SJSA1 (cell line): ENCODE data around the gene SPAG4. TPM values are rescaled to one million over a fixed set of nuclear protein-coding genes. Genes with fewer than 3 reads are reported as not detected.

Experiments
- DNase-seq, 2 experiments: peaks; one replicate each; pipeline ENCODE4 v3.0.0-alpha.2; 2015 to 2020; ENCODE audit warnings: low spot score in 2 of 2, low read depth in 1 of 2
- H3K27ac ChIP-seq: fragments of 250-450 bp; sonication (Bioruptor Pico); 2 replicates; pipeline ENCODE4 v1.5.1; 2020; ENCODE audit warnings: mild to moderate bottlenecking, moderate library complexity
- H3K27me3 ChIP-seq: fragments of 250-450 bp; sonication (Bioruptor Pico); replicated peaks from 2 replicates; pipeline ENCODE4 v1.5.1; 2020; ENCODE audit warnings: mild to moderate bottlenecking, moderate library complexity
- H3K36me3 ChIP-seq: fragments of 250-450 bp; sonication (Bioruptor Pico); 2 replicates; pipeline ENCODE4 v1.5.1; 2020; ENCODE audit warnings: mild to moderate bottlenecking
- H3K4me1 ChIP-seq: fragments of 250-450 bp; sonication (Bioruptor Pico); replicated peaks from 2 replicates; pipeline ENCODE4 v1.6.1; 2021; ENCODE audit warnings: mild to moderate bottlenecking
- H3K4me3 ChIP-seq: fragments of 250-450 bp; sonication (Bioruptor Pico); 2 replicates; pipeline ENCODE4 v1.5.1; 2020; ENCODE audit warnings: mild to moderate bottlenecking
- H3K9me3 ChIP-seq: fragments of 250-450 bp; sonication (Bioruptor Pico); replicated peaks from 2 replicates; pipeline ENCODE4 v1.5.1; 2020; ENCODE audit warnings: mild to moderate bottlenecking
- total RNA-seq: library from RNA; depleted of rRNA; stranded (reverse); fragments of >200 nt; shearing (Covaris generic); gene quantifications from 2 replicates; pipeline ENCODE4 v1.2.3, GENCODE V29; 2014

SPAG4 gene
- total RNA-seq, 1 experiment from 2014 or later: 0.87 TPM

DNA sequence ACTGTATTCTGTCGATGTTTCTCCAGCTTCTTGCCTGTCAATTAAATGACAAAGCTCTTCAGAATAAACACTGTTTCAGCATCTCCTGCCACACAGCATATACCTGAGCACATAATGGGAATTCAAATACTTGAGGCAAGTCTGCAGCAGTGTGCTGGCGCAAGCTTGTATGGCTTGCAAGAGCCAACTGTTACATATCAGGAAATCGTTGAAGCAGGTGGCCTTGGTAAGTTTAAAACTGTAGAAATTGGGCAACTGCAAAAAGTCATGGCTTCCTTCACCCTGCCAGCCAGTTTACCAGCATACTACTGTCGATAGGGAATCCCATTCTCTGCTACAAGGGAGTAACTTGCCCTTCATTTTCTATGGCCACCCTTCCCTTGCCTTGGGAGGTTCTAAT, 26.1 kb downstream of the SPAG4 start:
- H3K27ac ChIP-seq: no peak overlapping the region
- no peaks in the 10 kb centered on the region for H3K4me1 ChIP-seq
- no peak overlapping the region for H3K4me3 ChIP-seq
- peaks cover 19% of the 10 kb centered on the region for H3K36me3 ChIP-seq
- DNase-seq: no peak
- H3K9me3 ChIP-seq: no peaks in the 10 kb centered on the region
- H3K27me3 ChIP-seq: no peaks in the 10 kb centered on the region

DNA sequence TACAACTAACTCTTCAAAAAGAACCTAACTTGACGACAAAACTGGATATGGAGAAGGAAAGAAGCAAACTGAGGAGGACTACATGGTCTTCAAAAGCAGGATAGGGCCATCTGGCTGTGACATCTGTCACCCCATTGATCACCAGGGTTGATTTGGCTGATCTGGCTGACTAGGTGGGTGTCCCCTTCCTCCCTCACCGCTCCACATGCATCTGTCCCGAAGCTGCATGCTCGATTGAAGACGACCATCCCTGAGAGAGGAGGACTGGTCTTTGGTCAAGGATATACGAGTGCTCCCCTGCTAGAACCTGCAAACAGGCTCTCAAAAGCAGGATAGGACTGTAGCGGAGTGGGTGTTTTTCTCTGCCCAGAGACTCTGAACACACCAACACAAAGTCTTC, 27.4 kb downstream of the SPAG4 start:
- H3K4me1 ChIP-seq: no peaks in the 10 kb centered on the region
- no peak overlapping the region for H3K27ac ChIP-seq
- no peak overlapping the region for H3K4me3 ChIP-seq
- H3K36me3 ChIP-seq: peaks cover 23% of the 10 kb centered on the region
- no peaks in the 10 kb centered on the region for H3K27me3 ChIP-seq
- no peaks in the 10 kb centered on the region for H3K9me3 ChIP-seq
- DNase-seq: no peak

DNA sequence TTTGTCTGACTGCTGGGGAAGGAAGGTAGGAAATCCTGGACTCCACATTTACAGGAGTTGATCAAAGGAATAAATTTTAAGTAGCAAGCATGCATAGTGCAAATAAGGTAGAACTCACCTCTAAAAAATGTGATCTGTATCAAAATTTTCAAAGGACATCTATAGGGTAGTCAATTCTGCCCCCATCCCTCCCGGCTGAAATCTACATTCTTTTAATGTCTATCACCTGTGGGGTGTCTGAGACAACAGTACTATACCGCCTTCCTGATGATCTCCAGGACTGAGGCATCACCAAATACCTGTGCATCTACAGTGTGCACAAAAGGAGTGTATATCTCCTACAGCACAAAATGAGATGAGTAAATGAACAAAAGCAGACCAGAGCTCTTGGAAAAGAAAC, 29.2 kb downstream of the SPAG4 start:
- Histone ChIP-seq H3K4me3 (no peak overlapping the region), H3K36me3 (peaks cover 31% of the 10 kb centered on the region), H3K9me3 (no peaks in the 10 kb centered on the region), H3K27ac (no peak overlapping the region), H3K27me3 (no peaks in the 10 kb centered on the region), H3K4me1 (no peaks in the 10 kb centered on the region)
- DNase-seq: no peak

DNA sequence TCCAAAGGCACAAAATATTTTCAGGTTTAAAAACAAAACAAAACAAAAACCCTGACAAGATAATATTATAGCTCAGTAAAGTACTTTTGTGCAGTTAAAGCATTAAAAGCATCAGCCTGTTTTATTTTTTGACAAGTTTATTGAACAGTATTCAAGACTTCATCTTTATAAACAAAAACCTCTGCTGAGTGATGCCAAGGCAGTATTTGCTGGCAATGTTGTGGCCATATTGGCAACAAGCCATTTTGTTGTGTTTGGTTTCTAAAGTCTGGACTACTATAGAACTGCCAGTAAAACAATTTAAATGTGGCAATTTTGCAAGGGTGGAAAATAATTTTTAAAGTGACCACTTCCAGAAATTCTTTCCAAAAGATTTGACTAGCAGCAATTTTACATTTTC, 33.2 kb downstream of the SPAG4 start:
- H3K9me3 ChIP-seq: no peaks in the 10 kb centered on the region
- peaks cover 61% of the 10 kb centered on the region for H3K36me3 ChIP-seq
- H3K27ac ChIP-seq: no peak overlapping the region
- H3K4me1 ChIP-seq: no peaks in the 10 kb centered on the region
- no peaks in the 10 kb centered on the region for H3K27me3 ChIP-seq
- H3K4me3 ChIP-seq: no peak overlapping the region
- DNase-seq: no peak

DNA sequence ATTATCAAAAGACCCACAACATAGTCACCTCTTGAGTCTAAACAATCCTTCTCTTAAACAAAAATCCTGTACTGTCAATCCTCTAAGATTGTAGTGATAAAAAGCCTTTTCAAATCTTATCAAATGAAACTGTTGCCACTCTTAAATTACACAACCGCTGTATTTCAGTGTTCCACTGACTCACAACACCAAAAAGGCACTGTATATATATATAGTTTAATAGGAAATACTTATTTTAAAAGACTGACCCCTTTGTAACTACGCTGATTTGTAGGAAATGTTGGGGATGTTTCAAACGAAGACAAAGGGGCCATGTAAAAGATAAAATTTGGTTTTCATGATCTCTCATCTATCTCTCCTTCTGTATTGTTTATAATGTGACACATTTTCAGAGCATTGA, 35.0 kb downstream of the SPAG4 start:
- no peak overlapping the region for H3K27ac ChIP-seq
- H3K9me3 ChIP-seq: no peaks in the 10 kb centered on the region
- peaks cover 70% of the 10 kb centered on the region for H3K36me3 ChIP-seq
- no peak for DNase-seq
- no peak overlapping the region for H3K4me3 ChIP-seq
- H3K4me1 ChIP-seq: no peaks in the 10 kb centered on the region
- no peaks in the 10 kb centered on the region for H3K27me3 ChIP-seq

DNA sequence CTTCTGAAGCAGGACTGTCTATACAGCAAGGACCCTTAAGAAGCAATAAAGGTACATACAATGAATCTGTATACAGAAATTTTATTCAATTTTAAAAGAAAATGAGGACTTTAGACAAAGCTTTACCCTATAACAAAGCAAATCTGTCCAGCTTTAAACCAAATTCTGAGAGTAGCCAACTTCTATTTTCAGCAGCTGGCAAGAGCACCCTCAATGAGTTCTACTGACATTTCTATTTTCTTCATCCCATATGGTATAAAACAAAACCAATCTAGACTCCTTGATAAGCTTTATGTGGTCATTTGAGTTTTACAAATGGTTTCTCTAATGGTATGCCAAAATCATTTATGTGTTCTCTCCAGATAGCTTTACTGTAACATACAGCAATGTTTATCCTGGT, 36.3 kb downstream of the SPAG4 start:
- Histone ChIP-seq H3K4me3 (no peak overlapping the region), H3K27me3 (no peaks in the 10 kb centered on the region), H3K36me3 (peaks cover 80% of the 10 kb centered on the region), H3K4me1 (no peaks in the 10 kb centered on the region), H3K9me3 (no peaks in the 10 kb centered on the region), H3K27ac (no peak overlapping the region)
- no peak for DNase-seq

DNA sequence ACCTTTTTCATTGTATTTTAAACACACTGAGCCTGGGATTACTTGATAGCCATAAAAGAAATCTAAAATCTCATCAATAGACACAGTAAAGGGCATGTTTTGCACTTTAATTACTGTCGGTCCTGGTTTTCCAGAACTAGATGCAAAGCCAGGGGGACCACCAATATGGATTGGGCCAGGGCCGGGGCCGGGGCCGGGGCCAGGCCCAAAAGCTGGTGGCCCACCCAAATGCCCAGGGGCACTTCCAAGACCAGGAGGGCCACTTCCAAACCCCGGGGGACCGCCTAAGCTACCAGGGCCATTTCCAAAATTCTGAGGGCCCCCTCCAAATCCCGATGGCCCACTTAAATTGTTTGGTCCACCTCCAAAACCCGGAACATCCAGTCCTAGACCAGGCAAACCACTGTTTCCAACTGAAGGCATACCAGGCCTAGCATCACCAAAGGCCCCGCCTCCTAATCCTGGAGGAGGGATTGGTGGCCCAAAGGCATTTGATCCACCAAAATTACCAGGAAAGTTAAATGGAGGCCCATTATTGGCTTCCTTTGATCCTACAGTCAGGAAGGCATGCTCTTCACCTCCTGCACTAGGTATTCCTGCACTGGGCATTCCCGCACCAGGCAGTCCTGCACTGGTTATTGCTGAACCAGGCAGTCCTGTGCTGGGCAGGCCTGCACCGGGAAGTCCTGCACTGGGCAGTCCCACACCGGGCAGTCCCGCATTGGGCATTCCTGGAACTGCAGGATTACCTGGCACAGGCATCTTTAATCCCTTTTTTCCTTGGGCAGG, 37.2 kb downstream of the SPAG4 start:
- Histone ChIP-seq H3K9me3 (no peaks in the 10 kb centered on the region), H3K36me3 (peaks cover 82% of the 10 kb centered on the region)

DNA sequence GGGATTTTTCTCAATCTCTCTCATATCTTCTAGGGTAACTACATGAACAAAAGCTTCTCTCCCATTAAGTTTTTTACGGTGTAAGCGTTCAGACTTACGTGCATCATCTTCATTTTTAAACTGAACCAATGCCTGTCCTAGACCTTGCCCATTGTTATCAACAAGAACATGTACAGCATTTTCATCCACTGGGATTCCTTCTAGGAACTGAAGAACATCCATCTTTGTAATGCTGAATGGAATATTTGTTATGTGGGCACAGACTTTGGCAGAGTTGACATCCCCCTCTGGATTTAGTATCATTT, 37.8 kb downstream of the SPAG4 start:
- H3K4me1 ChIP-seq: no peaks in the 10 kb centered on the region
- no peaks in the 10 kb centered on the region for H3K27me3 ChIP-seq
- no peaks in the 10 kb centered on the region for H3K9me3 ChIP-seq
- peaks cover 81% of the 10 kb centered on the region for H3K36me3 ChIP-seq
- DNase-seq: no peak
- no peak overlapping the region for H3K4me3 ChIP-seq
- no peak overlapping the region for H3K27ac ChIP-seq

More for the DNA sequence above, 37.2 kb downstream of the SPAG4 start:
- Histone ChIP-seq H3K4me1 (no peaks in the 10 kb centered on the region), H3K4me3 (no peak overlapping the region), H3K27ac (no peak overlapping the region), H3K27me3 (no peaks in the 10 kb centered on the region)
- DNase-seq: no peak

DNA sequence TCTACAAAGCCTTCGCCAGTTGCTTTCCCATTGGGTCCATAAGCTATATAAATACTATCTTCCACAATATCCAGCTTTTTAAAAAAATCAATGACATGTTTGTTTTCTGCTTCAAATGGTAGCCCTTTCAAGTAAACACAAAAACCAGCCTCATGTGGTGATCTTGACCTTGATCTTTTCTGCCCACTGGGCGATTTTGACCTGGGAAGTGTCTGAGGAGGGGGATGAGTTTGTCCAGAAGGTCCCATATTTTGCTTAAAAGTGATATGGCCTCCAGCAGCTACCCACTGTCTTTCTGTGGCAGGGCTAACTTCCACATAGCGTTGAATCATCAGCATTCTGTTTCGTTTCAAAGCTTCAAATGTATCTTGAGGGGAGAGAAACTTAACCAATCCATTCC, 38.3 kb downstream of the SPAG4 start:
- DNase-seq: no peak
- H3K4me1 ChIP-seq: no peaks in the 10 kb centered on the region
- H3K4me3 ChIP-seq: no peak overlapping the region

DNA sequence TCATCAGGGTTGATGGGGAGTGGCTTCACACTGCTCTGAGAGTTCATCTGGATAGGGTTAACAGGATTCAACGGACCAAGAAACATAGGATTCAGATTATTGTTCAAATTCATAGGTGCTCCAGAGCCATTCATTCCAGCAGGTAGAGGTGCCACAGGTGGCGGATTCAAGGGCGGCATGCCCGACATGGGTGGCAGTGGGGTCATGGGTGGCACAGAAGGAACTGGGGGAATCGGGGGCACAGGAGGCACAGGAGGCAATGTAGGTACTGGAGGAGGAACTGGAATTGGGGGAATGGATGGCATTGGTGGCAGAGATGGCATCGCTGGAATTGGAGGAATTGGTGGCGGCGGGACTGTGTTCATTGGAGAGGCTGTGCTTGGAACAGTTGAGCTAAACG, 38.8 kb downstream of the SPAG4 start:
- H3K36me3 ChIP-seq: peaks cover 79% of the 10 kb centered on the region
- no peak overlapping the region for H3K27ac ChIP-seq
- no peak for DNase-seq
- H3K9me3 ChIP-seq: no peaks in the 10 kb centered on the region
- H3K4me1 ChIP-seq: no peaks in the 10 kb centered on the region
- no peaks in the 10 kb centered on the region for H3K27me3 ChIP-seq
- no peak overlapping the region for H3K4me3 ChIP-seq

More for the DNA sequence above, 38.3 kb downstream of the SPAG4 start:
- no peaks in the 10 kb centered on the region for H3K27me3 ChIP-seq
- peaks cover 79% of the 10 kb centered on the region for H3K36me3 ChIP-seq
- no peak overlapping the region for H3K27ac ChIP-seq
- no peaks in the 10 kb centered on the region for H3K9me3 ChIP-seq

DNA sequence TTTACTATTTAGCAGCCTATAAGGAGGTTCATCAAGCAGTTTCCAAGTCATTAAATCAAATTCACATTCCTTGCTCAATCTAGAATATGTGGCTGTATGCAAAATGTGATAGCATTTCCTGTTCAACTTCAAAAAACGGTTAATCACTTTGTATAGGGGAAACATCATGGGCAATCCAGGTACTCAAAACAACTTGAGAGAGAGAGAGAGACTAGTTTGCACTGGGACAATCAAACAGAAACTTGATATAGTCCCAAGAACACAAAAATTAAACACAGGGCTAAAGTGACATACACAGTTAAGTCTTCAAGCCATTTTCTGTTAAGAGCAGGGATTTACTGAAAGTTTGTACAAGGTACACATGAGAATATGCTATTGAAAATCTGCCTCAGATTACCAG, 41.6 kb downstream of the SPAG4 start:
- H3K9me3 ChIP-seq: no peaks in the 10 kb centered on the region
- H3K4me3 ChIP-seq: no peak overlapping the region
- DNase-seq: no peak
- peaks cover 19% of the 10 kb centered on the region for H3K4me1 ChIP-seq
- peaks cover 62% of the 10 kb centered on the region for H3K36me3 ChIP-seq
- no peak overlapping the region for H3K27ac ChIP-seq
- no peaks in the 10 kb centered on the region for H3K27me3 ChIP-seq

DNA sequence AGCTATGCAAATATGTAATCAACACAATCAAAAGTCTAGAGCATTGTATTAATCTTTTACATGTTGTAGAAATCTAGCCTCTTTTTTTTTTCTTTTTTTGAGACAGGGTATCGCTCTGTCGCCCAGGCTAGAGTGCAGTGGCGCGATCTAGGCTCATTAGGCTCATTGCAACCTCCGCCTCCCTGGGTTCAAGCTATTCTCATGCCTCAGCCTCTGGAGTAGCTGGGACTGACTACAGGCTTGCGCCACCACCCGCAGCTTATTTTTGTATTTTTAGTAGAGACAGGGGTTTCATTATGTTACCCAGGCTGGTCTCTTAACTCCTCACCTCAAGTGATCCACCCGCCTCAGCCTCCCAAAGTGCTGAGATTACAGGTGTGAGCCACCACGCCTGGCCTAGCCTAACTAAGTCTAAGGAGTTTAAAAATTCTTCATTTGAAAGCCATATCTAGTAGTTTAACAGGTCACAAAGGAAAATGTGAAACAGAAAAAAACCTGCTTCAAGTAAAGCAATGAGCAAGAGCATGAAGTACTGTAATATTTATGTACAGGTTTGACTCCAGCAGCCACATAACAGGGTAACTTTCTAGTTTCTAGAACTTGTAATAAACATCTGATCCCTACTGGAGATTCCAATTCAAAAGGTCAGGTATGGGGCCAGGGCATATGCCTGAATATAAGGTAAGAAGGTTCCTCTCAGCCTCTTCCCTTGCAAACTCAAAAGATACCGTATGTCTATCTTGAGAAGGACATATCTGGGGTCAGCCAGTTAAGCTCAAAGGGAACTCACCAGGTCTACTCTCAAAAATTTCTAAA, 44.7 kb downstream of the SPAG4 start:
- Histone ChIP-seq H3K4me3 (no peak overlapping the region), H3K27ac (peak overlapping the region; percentile 13; the same call in 1 of the 2 replicates), H3K9me3 (no peaks in the 10 kb centered on the region)

DNA sequence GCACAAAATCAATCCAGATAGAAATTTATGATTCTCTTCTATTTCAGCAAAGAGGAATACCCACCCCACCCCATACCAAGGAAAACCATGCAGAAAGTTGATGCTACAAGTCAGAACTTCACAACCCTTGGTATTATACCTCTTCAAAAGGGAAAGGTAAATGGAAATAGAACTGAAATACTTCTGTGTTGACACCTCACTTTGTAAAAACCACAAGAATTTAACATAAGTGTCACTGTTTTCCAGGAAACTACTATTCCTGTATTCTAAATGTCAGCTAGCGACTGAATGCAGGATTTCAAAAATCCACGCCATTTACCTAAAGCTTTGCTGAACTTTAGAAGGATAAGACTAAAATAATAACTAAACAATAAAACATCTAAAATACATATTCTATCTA, 45.4 kb downstream of the SPAG4 start:
- H3K9me3 ChIP-seq: no peaks in the 10 kb centered on the region
- H3K36me3 ChIP-seq: peaks cover 36% of the 10 kb centered on the region
- peaks cover 29% of the 10 kb centered on the region for H3K4me1 ChIP-seq
- peak overlapping the region; percentile 13; the same call in 1 of the 2 replicates for H3K27ac ChIP-seq
- no peak for DNase-seq
- no peaks in the 10 kb centered on the region for H3K27me3 ChIP-seq
- H3K4me3 ChIP-seq: no peak overlapping the region

More for the DNA sequence above, 44.7 kb downstream of the SPAG4 start:
- no peak for DNase-seq
- H3K36me3 ChIP-seq: peaks cover 43% of the 10 kb centered on the region
- no peaks in the 10 kb centered on the region for H3K27me3 ChIP-seq
- H3K4me1 ChIP-seq: peaks cover 29% of the 10 kb centered on the region

DNA sequence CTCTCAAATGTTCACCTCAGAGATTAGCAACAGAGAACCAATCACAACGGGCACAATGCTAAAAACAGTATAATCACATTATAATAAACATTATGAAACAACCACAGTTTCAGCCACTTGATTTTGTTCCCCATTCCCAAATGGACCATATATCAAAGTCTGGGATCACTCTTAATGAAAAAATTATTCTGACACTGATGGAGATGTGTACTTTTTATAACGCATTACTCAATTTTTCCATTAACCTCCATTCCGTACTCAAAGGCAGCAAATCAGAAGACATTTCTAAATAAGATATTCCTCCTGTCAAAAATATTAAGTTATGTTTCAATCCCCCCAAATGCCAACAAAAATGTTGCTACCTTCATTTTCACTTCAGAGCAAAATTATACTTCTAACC, 46.3 kb downstream of the SPAG4 start:
- H3K4me1 ChIP-seq: peaks cover 29% of the 10 kb centered on the region
- H3K27ac ChIP-seq: no peak overlapping the region
- H3K9me3 ChIP-seq: no peaks in the 10 kb centered on the region
- no peaks in the 10 kb centered on the region for H3K27me3 ChIP-seq
- H3K36me3 ChIP-seq: peaks cover 27% of the 10 kb centered on the region; the same call in 1 of the 2 replicates
- no peak for DNase-seq
- H3K4me3 ChIP-seq: no peak overlapping the region
